ENCODE results near the gene MINK1.

Gene MINK1

GRCh38 chr17:4800462-4801196, 32.5 kb upstream of the MINK1 start:
- no peak for TF ChIP-seq MAX (IDR thresholded peaks at IDR 0.05; ENCODE audit: low read depth, low read length)
- TF ChIP-seq POLR2A (IDR thresholded peaks at IDR 0.05; ENCODE audit: extremely low read depth, insufficient read length): no peak
- no peak for TF ChIP-seq MYC (IDR thresholded peaks at IDR 0.05; ENCODE audit: low read depth, low read length)
- no peak for TF ChIP-seq CTCF (IDR thresholded peaks at IDR 0.05; ENCODE audit: low read depth, low read length)
- no peak overlapping the region for H3K4me3 ChIP-seq (ENCODE audit: low read depth, low read length)
- no peak for DNase-seq (ENCODE audit: low read depth)

GRCh38 chr17:4802228-4802627, 30.9 kb upstream of the MINK1 start, which contains the start of gene C17orf114:
TSS of gene C17orf114 (minus strand) at chr17:4802328.
- TF ChIP-seq MYC (IDR thresholded peaks at IDR 0.05; ENCODE audit: low read depth, low read length) (no peak), MAX (IDR thresholded peaks at IDR 0.05; ENCODE audit: low read depth, low read length) (no peak), CTCF (IDR thresholded peaks at IDR 0.05; ENCODE audit: low read depth, low read length) (no peak), POLR2A (IDR thresholded peaks at IDR 0.05; ENCODE audit: extremely low read depth, insufficient read length) (no peak)
- no peak for DNase-seq (ENCODE audit: low read depth)
- no peak within 1 kb of the TSS for H3K4me3 ChIP-seq (ENCODE audit: low read depth, low read length)

- peak overlapping the region; percentile 63 for H3K4me3 ChIP-seq (ENCODE audit: low read depth, low read length)
- DNase-seq (ENCODE audit: low read depth): no peak
- TF ChIP-seq CTCF (IDR thresholded peaks at IDR 0.05; ENCODE audit: low read depth, low read length): no peak
- TF ChIP-seq POLR2A (IDR thresholded peaks at IDR 0.05; ENCODE audit: extremely low read depth, insufficient read length): no peak
- TF ChIP-seq MYC (IDR thresholded peaks at IDR 0.05; ENCODE audit: low read depth, low read length): no peak
- TF ChIP-seq MAX (IDR thresholded peaks at IDR 0.05; ENCODE audit: low read depth, low read length): no peak
Observed at GRCh38 chr17:4806456-4806776, 26.7 kb upstream of the MINK1 start.

GRCh38 chr17:4806777-4807604, 26.1 kb upstream of the MINK1 start, which contains the start of gene PLD2:
TSS of gene PLD2 (plus strand) at chr17:4807152. CDS start at chr17:4807773, 621 bp downstream.
- H3K4me3 ChIP-seq (ENCODE audit: low read depth, low read length): peak within 1 kb of the TSS; percentile 63
- peak; percentile 79 for DNase-seq (ENCODE audit: low read depth)

GRCh38 chr17:4807605-4808377, 25.3 kb upstream of the MINK1 start:
- TF ChIP-seq POLR2A (IDR thresholded peaks at IDR 0.05; ENCODE audit: extremely low read depth, insufficient read length) (no peak), MYC (IDR thresholded peaks at IDR 0.05; ENCODE audit: low read depth, low read length) (no peak), CTCF (IDR thresholded peaks at IDR 0.05; ENCODE audit: low read depth, low read length) (no peak), MAX (IDR thresholded peaks at IDR 0.05; ENCODE audit: low read depth, low read length) (no peak)
- no peak overlapping the region for H3K4me3 ChIP-seq (ENCODE audit: low read depth, low read length)
- no peak for DNase-seq (ENCODE audit: low read depth)

More at GRCh38 chr17:4806777-4807604, 26.1 kb upstream of the MINK1 start, which contains the start of gene PLD2:
- TF ChIP-seq CTCF (IDR thresholded peaks at IDR 0.05; ENCODE audit: low read depth, low read length) (no peak), POLR2A (IDR thresholded peaks at IDR 0.05; ENCODE audit: extremely low read depth, insufficient read length) (peak; percentile 35)

Measured in NB4 (cell line).